Left ventricle myocardium inferior (tissue), 1 donor: Measurements from ENCODE around the gene PRDM11. TPM values are rescaled to one million over a fixed set of nuclear protein-coding genes. Genes with fewer than 3 reads are reported as not detected.

Experiments used
- DNase-seq: peaks from one replicate; pipeline ENCODE4 v3.0.0-alpha.2; 2020
- H3K27ac ChIP-seq: fragments of 200-600 bp; replicated peaks from 2 replicates; pipeline ENCODE4 v1.8.0; 2021
- H3K27me3 ChIP-seq: fragments of 200-600 bp; 2 replicates; pipeline ENCODE4 v1.8.0; 2021; ENCODE audit warnings: low read depth
- H3K36me3 ChIP-seq: fragments of 200-600 bp; 2 replicates; pipeline ENCODE4 v1.8.0; 2021
- H3K4me1 ChIP-seq: fragments of 200-600 bp; 2 replicates; pipeline ENCODE4 v1.8.0; 2021
- H3K4me3 ChIP-seq: fragments of 200-600 bp; 2 replicates; pipeline ENCODE4 v1.8.0; 2021; ENCODE audit warnings: mild to moderate bottlenecking, moderate library complexity
- H3K9me3 ChIP-seq: fragments of 200-600 bp; replicated peaks from 2 replicates; pipeline ENCODE4 v1.8.0; 2021
- intact Hi-C: fragments of 100-400 bp; cut with micrococcal nuclease; formaldehyde crosslinking; loops from one replicate; pipeline ENCODE4 v1.11.0; 2022
- total RNA-seq: library from RNA; stranded (reverse); fragmentation: NEBNext Ultra II Directional; extraction: Animal tissue kit (Norgen Biotek cat#: 25700); gene quantifications from one replicate; pipeline ENCODE4 v1.2.1, GENCODE V29; 2021
- TF ChIP-seq, protein P1 (sequence below): fragments of 200-600 bp; IDR thresholded peaks from 2 replicates; pipeline ENCODE4 v1.8.0; 2021; ENCODE audit warnings: antibody characterized with exemption, mild to moderate bottlenecking, borderline replicate concordance
- donor health status: DM: no; HTN: yes; CAD: no; lungs with severe emphysema.

Gene PRDM11
- total RNA-seq, 1 donor from 2014 or later = 17.2 TPM

DNA sequence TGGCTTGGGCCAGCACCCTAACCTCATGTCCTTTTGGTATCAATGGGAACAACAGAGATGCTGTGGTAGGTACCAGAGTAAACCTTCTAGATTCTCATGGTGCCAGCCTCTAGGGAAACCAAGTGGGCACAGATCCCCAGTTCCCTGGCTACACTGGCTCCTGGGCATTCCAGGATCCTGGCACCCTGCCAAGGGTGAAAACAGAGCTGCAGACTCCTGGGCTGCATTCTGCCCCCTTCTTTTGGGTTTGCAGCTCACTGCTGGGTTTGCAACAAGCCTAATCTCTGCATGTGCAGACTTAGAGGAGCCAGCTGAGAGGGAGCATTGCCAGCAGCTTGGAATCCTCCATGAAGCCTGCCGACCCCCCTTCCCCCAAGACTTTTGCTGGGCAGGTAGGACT is 30.6 kb downstream of the PRDM11 start:
- Histone ChIP-seq H3K4me3 (no peak overlapping the region), H3K27me3 (no peaks in the 10 kb centered on the region), H3K9me3 (no peaks in the 10 kb centered on the region), H3K36me3 (no peaks in the 10 kb centered on the region), H3K27ac (no peak overlapping the region), H3K4me1 (peaks cover 43% of the 10 kb centered on the region)
- TF ChIP-seq, protein P1, sequence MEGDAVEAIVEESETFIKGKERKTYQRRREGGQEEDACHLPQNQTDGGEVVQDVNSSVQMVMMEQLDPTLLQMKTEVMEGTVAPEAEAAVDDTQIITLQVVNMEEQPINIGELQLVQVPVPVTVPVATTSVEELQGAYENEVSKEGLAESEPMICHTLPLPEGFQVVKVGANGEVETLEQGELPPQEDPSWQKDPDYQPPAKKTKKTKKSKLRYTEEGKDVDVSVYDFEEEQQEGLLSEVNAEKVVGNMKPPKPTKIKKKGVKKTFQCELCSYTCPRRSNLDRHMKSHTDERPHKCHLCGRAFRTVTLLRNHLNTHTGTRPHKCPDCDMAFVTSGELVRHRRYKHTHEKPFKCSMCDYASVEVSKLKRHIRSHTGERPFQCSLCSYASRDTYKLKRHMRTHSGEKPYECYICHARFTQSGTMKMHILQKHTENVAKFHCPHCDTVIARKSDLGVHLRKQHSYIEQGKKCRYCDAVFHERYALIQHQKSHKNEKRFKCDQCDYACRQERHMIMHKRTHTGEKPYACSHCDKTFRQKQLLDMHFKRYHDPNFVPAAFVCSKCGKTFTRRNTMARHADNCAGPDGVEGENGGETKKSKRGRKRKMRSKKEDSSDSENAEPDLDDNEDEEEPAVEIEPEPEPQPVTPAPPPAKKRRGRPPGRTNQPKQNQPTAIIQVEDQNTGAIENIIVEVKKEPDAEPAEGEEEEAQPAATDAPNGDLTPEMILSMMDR = no peak
- intact Hi-C loops = no loop called here
- no peak for DNase-seq

DNA sequence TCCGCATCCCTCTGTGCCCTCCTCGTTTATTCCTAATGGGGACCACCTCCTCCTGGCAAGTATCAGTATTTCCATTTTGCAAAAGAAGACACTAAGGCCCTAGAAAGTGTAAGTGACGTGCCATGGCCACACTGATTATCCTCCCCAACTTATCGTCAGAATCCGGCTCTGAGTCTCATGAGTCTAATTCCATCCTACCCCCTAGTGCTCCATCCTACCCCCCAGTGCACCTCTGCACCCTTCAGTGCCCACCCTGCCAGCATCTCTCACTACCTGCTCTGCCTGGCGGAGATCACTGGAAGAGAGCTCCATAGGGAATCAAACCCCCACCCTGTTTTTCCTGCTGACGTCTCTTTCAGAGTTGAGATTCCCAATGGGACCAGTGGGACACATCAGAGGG is 31.8 kb downstream of the PRDM11 start:
- no peaks in the 10 kb centered on the region for H3K9me3 ChIP-seq
- H3K4me3 ChIP-seq = no peak overlapping the region
- no peaks in the 10 kb centered on the region for H3K27me3 ChIP-seq
- intact Hi-C loops = no loop called here
- DNase-seq = no peak
- H3K4me1 ChIP-seq = peaks cover 50% of the 10 kb centered on the region
- H3K36me3 ChIP-seq = peaks cover 7% of the 10 kb centered on the region
- peak overlapping the region; percentile 91 for H3K27ac ChIP-seq
- TF ChIP-seq, protein P1 = no peak

DNA sequence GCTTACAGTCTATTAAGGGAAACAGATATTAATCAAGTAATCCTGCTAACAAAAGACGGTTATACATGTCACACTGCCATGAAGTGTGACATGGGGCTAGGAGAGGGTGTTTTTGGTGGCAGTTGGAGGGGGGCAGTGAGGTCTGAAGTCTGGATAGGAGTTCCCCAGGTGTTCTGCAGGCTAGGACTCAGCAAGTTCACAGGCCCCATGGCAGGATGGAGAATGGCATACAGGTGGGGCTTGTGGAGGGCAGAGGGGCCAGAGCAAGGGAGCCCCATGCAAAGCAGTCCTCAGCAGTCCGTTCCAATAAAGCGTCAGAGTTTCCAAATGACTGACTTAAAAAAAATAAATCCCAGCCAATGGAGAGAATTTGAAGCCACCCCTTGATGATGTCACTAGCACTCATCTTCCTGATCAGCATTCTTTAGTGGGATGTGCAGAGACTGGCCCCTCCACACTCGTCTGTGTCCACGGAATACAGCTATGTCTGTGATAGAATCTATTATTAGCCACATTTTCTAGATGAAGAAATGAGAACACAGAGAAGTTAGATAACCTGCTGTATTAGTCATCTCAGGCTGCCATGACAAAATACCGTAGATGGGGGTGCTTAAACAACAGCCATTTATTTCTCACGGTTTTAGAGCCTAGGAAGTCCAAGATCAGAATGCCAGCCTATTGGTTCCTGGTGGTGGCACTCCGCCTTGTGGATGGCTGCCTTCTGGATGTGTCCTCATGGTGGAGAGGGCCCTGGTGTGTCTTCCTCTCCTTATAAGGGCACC is 32.6 kb downstream of the PRDM11 start:
- H3K36me3 ChIP-seq = peaks cover 15% of the 10 kb centered on the region
- no peaks in the 10 kb centered on the region for H3K9me3 ChIP-seq
- H3K27me3 ChIP-seq = no peaks in the 10 kb centered on the region
- intact Hi-C loops = no loop called here
- no peak overlapping the region for H3K4me3 ChIP-seq
- TF ChIP-seq, protein P1 = no peak
- H3K4me1 ChIP-seq = peaks cover 50% of the 10 kb centered on the region
- DNase-seq = no peak
- H3K27ac ChIP-seq = peak overlapping the region; percentile 91

DNA sequence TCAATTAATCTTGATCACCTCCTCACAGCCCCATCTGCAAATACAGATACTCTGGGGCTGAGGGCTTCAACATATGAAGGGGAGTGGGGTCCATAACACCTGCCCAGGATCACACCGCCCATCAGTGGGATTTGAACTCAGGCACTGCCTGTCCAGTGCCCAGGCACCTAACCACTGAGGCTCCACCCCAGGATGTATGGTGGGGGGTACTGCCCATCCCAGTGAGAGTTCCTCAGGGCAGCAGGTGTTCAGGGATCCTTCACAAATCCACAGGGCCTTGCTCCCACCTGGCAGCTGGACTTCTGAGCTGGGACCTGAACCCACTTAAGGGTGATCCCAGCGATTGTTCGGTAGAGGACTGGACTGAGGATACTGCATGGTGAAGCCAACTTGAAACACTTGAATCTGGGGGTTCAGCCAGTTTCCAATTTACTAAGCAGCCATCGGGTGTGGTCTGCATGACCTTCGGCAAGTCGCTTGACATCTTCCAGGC is 33.3 kb downstream of the PRDM11 start:
- intact Hi-C loops = no loop called here
- Histone ChIP-seq H3K36me3 (peaks cover 16% of the 10 kb centered on the region), H3K27ac (peak overlapping the region; percentile 91), H3K4me1 (peaks cover 50% of the 10 kb centered on the region), H3K27me3 (no peaks in the 10 kb centered on the region), H3K9me3 (no peaks in the 10 kb centered on the region), H3K4me3 (peak overlapping the region; percentile 76)
- TF ChIP-seq, protein P1 = no peak
- DNase-seq = no peak

DNA sequence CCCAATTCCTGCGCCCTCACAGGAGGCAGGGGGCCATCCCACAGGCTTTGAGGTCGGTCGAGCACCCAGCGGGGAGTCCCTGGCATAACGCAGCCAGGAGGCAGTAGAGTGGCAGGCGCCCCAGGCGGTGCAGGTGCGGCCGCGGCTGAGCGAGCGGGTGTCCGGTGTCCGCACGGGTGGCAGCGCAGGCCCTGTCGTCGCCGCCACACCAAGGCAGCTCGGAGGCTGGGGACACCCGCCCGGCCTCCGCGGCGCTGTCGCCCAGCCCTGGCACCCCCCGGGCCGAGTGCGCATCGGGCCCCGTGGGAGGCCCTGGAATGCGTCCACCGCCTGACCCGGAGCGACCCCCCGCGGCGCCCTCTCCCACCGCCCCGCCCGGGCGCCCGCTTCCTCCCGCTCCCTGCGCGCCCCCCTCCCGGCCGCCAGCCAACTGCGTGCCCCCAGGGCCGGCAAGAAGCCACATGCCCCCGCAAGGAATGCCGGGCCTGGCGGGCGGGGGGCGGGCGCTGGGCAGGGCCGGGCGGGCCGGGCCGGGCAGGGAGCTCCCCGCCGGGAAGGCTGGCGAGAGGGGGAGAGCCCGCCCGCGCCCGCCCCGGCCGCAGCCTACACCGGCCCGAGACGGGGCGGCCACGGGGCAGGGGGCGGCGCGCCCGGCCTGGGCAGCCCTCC is 33.9 kb downstream of the PRDM11 start:
- TF ChIP-seq, protein P1 = peak; percentile 68
- Histone ChIP-seq H3K4me1 (peaks cover 50% of the 10 kb centered on the region), H3K36me3 (peaks cover 16% of the 10 kb centered on the region), H3K27me3 (no peaks in the 10 kb centered on the region), H3K27ac (peak overlapping the region; percentile 91), H3K4me3 (peak overlapping the region; percentile 76), H3K9me3 (no peaks in the 10 kb centered on the region)
- peak; percentile 58 for DNase-seq
- intact Hi-C loops = no loop called here
